Glomerular endothelial cell (primary cell): Measurements from ENCODE around the gene ETNK2. TPM values are rescaled to one million over a fixed set of nuclear protein-coding genes. Genes with fewer than 3 reads are reported as not detected.

Source experiments
- DNase-seq: peaks from one replicate; pipeline ENCODE4 v3.0.0-alpha.2; 2011; ENCODE audit warnings: low read depth, low spot score; ENCODE audit errors: extremely low read depth
- total RNA-seq: library from RNA; depleted of rRNA; stranded (reverse); fragments of >200 nt; gene quantifications from 2 replicates; pipeline ENCODE4 v1.2.3, GENCODE V29; 2015

Gene ETNK2, protein sequence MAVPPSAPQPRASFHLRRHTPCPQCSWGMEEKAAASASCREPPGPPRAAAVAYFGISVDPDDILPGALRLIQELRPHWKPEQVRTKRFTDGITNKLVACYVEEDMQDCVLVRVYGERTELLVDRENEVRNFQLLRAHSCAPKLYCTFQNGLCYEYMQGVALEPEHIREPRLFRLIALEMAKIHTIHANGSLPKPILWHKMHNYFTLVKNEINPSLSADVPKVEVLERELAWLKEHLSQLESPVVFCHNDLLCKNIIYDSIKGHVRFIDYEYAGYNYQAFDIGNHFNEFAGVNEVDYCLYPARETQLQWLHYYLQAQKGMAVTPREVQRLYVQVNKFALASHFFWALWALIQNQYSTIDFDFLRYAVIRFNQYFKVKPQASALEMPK
- total RNA-seq = 9.4 and 15.3 TPM in 2 replicates

DNA sequence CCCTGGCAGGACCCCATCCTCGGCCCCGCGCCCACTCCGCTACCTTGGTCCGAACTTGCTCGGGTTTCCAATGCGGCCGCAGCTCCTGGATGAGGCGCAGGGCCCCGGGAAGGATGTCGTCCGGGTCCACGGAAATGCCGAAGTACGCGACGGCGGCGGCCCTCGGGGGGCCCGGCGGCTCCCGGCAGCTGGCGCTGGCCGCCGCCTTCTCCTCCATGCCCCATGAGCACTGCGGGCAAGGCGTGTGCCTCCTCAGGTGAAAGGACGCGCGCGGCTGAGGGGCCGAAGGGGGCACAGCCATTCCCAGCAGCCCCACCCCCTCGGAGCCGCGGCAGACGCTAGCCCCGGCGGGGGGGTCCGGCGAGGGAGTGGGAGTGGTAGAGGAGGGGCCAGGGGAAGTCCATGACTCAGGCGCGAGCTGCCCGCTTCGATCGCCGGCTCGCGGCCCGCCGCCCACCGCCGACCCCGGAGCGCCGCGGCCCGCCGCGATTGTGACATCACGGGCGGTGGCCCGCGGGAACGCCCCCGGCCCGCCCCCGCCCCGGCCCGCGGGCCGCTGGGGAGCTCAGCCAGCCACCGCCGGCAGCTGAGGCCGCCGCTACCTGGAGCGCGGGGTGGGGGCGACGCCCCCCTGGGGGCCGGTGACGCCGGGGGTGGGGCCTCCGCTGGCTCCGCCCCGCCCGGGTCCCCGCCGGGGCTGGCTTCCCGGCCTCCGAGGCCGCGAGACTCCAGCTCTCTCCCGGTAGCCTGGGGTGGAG, at the start of gene ETNK2:
ETNK2 (minus strand) TSS at position 493 of the 758 bp plus-strand sequence; CDS start at position 301, 192 bp downstream.
- DNase-seq = no peak

DNA sequence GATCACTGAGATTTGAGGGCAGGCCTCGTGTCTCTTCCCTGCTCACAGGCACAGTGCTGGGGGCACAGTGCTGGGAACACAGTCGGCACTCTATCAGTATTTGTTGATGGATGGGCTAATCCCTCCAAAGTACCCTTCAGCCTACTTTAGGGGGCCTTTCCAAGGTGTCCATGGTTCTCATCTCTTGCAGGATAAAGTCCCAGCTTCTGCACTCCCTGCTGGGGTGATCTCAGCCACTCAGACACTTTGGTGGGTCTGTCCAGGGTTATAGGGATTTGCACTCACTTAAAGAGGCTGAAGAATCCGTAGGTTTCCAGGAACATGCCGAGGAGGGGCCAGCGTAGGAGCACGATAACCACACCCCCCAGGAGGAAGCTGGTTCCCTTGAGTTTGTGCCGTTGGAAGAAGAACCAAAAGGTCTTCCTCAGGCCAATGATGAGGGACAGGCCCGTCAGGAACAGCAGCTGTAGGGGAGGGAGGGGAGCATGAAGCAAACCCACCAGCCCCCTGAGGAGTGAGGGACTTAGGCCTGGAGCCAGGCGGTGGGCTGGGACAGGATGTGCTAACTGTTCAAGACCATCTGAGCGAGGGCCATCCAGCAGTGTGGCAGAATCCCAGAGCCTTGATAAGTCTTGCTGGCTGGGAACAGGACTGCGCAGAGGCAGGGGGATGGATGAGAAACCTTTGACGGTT, 49.6 kb upstream of the ETNK2 start:
- no peak for DNase-seq

DNA sequence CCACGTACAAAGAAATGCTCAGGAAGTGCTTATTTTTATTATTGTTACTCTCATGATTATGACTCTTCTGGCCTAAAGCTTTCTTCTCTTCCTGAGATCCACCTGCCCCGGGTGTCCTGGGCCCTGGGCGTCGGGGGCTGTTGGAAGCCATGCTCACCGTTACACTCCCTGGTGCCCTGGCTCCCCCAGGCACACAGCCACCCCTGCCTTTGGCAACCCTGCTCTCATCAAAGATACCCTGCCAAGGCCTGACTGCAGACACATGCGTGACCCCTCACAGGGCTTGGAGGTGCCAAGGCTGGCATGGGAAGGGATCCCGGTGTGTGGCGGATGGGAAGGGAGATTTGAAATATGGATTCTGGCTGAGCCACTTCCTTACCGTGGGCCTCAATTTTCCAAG, 47.7 kb upstream of the ETNK2 start:
- DNase-seq = no peak

DNA sequence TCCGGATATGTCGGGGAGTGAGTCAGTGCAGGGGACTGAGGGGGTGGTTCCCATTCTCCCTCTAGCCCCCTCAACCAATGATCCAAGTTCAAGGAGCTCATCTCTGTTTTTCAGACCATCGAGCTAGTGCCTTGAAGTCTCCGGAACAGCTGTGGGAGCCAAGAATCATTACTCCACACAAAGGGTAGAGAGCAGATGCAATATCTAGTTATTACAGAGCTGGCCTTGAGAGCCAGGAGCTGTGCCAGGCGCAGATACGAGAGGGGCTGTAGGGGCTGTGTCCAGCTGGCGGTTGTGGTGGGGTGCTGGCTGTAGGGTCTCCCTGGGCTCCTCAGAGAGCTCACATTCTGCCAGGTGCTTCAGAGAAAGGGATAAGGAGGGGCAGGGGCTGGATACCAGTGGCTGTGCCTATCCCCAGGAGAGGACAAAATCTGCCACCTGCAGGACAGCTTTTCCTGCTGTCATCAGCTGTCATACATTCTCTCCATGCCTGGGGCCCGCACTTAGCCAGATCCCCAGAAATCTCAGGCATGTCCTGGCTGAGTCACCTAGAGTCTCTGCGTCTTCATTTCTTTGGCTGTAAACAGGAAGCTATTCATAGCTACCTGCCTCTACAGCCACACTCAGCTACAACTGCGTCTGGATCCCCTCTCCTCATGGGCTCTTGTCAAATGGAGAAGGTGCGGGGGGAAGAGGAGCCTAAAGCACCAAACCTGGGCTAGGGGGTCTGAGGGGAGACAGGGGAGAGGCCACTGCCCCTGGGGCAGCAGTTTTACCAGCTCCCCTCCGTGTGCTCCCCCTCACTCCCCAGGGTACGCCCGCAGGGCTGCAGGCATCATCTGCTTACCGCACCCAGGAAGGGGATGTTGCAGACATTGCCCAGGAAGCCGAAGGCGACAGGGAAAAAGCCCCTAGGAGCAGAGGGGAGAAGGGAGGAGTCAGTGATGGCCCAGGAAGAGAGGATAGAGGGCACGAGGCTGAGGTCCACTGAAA, 46.8 kb upstream of the ETNK2 start:
- peak; percentile 71 for DNase-seq

DNA sequence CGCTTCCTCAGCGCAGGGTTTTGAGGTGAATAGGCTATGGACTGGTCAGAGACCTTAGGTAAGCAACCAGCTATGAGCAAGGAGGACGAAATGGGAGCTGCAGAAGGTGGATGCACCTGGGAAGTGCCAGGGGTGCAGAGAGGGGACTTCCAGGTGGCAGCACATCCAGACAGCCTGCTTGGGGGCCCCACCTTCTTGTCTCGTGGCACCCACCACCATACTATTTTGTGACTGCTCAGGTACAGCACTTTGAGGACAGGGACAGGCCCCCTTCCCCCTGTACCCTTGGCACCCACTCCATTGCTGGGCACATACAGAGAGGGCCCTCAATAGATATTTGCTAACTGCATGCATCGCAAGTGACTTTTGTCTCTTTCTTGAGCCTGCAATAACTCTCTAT, 45.2 kb upstream of the ETNK2 start:
- DNase-seq = no peak

DNA sequence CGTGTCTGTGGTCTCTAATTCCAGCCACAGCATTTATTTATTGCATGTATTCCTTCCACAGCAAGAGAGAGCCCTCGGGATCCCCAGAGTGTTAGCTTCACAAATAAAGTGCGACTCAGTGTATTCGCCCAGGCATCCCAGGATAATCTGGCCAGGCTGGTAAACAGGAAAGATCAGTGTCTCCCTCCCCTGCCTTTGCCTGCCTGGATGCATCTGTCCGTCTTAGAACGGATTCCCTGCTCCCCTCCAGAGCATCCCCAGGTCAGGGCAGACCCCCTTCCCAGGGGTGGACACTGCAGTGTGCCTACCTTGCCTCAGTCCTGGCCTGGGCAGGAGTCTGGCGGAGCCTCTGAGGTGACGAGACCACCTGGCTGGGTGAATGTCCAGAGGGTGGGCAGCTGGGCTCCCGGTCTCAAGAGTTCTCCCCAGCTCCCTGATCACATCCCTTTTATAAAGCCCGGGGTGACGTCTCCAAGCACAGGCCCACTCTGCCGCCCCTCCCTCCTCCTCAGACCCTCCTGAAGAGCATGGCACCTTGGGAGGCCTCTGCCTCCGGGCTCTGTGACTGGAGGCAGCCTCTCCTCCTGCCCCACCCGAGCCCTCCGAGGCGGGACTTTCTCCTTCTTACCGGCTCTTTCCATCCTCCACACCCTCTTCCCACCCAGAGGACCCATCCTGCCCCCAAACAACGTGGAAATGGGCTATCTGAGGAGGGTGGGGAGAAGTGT, 44.4 kb upstream of the ETNK2 start, which contains the start of gene KISS1:
KISS1 (minus strand) TSS at position 424 of the 728 bp plus-strand sequence. CDS start 3,615 bp downstream, outside the sequence.
- DNase-seq = no peak

DNA sequence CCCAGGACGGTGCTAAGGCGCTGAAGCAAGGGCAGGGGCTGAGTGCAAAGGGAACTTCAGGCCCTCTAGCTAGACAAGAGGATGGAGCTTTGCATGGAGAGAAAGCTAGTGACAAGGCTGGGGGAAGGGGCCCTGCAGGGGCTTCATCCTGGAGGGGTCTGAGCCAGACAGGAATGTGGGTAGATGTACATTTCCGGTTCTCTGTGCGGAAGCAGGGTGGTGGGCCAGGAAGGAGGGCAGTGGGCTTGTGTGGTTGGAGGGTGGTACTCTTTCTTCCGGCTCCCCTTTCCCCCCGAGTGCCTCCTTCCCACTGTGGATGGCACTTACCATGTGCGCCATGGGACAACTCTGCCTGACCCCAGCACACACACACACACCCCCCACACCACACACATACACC, 42.9 kb upstream of the ETNK2 start:
- DNase-seq = no peak

DNA sequence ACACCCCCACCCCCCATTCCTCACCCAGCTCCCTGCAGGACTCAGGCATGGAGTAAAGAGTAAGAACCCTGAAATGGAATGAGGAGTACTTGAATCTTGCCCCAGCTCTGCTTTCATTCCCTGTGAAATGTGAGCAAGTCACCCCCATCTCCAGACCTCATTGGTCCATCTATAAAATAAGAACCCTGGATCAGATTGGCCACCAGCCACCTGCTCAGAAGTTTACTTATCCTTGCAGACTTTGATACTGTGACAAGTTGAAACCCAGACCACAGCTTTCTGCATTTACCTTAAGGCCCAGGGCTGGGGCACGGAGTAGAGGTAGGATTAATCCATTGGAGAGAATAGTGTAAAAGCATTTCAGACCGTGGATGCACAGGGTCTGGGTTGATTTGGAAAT, 42.2 kb upstream of the ETNK2 start:
- DNase-seq = no peak

DNA sequence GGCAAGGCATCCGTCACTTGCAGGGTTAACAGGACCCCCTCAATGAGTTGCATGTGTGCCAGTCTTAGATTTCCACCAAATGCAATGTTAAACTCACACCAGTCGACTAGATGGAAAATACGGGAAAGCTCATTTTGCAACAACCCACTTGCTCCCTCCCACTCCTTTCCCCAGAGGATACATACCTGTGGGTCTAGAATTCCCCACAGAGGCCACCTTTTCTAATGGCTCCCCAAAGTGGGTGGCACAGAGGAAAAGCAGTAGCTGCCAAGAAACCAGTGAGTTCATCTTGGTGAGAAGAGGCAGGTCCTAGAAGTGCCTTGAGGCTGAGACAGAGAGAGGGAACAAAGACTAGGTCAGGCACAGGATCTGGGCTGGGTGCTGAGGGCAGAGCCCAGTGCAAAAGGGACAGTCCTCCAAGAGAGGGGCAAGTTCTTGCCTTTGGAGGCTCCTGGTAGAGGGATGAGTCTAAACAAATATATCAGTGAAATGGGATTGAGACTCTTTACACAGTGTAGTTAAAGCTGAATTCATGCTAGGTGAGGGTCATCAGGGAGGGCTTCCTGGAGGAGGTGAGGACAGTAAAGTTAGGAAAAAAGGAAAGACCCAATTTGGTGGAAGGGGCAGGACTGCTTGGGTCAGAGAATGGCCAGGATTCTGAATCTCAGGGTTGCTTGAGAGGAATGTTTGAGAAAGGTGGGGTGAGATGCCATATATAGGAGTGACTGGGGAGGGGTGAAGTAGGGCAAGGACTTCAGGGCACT, 40.9 kb upstream of the ETNK2 start:
- DNase-seq = no peak

DNA sequence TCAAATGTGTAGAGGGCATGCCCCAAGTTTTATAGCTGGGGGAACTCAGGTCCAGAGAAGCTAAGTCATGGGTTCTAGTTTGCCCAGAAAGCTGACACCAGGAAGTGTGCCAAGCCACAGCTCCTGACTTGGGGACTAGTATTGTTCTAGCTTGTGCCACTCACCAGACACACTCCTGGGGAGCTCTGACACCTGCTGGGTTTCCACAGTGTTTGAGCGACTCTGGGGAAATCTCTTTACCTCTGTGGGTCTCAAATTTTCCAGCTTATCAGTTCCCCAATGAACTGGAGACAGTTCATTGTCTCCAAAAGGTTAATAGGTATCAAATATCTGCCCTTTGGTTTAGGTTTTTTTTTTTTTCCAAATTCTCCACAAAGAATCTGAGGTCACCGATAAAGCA, 40.2 kb upstream of the ETNK2 start:
- DNase-seq = no peak

DNA sequence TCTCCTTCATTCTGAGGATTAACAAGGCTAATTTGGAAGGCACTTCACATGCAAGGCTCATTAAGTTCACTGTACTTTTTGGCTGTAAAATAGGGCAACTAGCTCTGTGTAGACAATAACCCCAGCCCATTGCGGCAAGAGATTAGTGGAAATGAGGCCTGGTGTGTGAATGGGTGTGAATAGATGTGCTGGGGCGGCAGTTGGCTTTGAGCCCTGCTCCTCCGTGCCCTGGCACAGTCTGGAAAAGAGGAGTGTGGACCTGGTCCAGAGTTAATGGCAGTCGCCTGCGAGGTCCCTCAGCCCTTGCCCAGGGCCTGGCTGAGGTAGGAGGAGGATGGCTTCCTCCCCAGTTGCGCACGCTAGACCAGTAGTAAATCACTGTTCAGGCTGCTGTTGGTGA, 39.6 kb upstream of the ETNK2 start:
- DNase-seq = no peak

DNA sequence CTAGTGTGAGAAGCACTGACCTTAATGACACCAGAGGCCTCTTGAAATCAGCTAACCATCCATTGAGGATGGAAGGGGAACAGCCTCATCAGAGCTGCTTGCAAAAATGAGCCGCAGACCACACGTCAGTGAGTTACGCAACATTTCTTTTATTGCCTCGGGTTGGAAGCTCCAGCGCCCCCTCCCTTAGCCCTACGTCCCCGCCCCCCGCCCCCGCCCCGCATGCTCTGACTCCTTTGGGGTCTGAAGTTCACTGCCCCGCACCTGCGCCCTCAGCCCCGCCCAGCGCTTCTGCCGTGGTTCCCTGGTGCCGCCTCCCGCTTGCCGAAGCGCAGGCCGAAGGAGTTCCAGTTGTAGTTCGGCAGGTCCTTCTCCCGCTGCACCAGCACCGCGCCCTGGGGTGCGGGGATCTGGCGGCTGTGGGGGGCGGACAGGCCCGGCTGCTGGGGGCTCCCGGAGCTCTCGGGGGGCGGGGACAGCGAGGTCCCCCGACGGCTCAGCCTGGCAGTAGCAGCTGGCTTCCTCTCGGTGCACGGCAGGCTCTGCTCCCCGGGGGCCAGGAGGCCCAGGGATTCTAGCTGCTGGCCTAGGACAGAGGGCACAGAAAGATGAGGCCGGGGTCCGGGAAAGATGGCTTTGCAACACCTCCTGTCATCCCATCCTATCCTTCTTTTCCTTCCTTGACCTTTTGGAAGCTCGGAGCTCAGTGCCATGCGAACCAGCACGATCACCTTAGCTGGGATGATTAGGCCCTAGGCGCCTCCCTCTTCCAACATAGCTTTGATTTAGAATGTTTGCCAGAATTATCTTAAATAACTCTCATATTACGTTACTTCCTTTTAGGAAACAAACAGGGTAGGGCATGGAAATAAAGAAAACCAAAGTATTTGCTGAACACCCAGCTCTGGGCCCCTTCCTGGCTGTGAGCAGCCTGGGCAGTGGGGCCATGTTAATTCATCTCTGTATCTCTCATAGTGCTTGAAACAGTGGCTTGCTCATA, 38.7 kb upstream of the ETNK2 start:
- DNase-seq = no peak

DNA sequence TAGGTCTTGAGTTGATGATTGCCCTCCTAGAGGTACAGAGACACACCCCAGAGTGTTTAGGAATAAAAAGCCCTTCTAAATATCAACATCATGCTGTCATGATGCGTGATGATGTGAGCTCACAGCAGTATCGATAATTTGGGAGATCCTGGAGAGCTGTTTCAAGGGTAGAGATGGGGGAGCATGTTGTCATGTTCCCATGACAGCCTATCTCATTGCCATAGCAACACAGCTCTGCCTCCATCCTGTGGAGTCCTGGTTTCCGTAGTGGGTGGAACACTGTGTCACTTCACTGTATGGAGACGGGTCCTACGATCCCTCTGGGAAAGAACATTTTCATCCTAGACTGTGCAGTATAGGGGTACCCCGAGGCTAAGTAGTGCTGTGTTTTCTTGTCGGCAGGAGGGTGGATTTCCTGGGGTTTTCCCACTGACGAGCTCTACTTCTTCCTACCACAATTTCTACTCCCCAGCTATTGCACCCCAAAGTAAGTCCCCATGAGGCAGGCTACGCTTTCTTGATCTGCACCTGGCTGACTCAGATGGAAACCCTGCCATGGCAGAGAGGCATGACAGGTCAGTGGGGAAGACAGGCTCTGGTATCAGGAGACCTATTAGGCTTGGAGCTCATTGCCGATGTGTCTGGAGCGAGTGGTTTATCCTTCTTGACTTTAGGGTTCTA, 37.3 kb upstream of the ETNK2 start:
- DNase-seq = no peak

DNA sequence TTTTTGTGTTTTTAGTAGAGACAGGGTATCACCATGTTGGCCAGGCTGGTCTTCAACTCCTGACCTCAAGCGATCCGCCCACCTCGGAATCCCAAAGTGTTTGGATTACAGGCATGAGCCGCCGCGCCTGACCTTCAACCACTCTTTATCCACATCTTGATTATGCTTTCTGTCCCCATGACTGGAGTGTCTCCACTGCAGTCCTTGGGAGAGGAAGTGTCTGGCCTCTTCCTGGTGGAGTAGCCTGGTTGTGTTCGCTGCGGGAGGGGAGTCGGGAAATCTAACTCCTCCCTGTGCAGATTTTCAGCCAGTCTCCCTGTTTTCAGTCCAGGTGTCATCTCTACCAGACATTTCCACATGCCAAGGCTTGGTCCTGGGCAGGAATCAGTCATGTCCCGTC, 34.8 kb upstream of the ETNK2 start:
- no peak for DNase-seq

DNA sequence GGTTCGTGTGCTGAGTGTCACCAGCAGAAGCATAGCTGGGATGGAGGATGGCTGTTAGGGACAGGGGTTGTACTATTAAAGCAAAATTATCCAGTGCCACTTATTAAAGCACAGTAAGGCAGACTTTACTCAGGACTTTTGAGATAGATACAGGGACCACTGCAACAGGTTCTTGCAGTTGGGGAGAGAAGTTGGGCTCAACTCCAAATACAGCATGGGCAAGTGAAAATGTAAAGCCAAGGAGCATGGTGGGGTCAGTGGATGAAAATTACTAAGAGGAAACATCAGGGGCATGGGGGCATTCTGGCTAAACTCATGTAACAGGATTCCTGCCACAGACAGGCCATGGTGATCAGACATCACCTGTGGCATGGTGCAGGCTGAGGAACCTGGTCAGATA, 29.3 kb upstream of the ETNK2 start:
- no peak for DNase-seq

DNA sequence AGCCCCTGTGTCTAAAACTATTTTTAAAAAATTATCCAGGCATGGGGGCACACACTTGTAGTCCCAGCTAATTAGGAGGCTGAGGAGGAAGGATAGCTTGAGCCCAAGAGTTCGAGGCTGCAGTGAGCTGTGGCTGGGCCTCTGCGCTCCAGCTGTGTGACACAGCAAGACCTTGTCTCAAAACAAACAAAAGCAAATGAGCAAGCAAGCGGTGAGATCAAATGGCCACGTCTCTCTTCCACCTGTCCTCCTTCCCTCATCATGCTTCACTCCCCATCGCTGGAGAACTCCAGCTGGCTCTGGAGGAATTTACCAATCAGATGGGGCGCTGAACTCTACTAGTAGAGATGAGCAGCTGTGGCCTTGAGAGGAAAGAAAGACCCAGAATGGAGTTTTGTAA, 28.3 kb upstream of the ETNK2 start:
- no peak for DNase-seq
